Measurements from ENCODE around the gene GPRIN1. TPM values are rescaled to one million over a fixed set of nuclear protein-coding genes. Genes with fewer than 3 reads are reported as not detected.

GPRIN1 gene
- polyA plus RNA-seq, 3 donors = 1.7 to 1.8 (median 1.7) TPM

GRCh38 chr5:176625512-176625911, 15.6 kb upstream of the GPRIN1 start:
- no peak for DNase-seq (ENCODE audit: low read depth in 3 of 3, low spot score in 2 of 3)

- no peak for DNase-seq (ENCODE audit: low read depth in 3 of 3, low spot score in 2 of 3)
Measured at GRCh38 chr5:176624938-176625337, 15.0 kb upstream of the GPRIN1 start.

GRCh38 chr5:176624142-176624541, 14.2 kb upstream of the GPRIN1 start:
- no peak for DNase-seq (ENCODE audit: low read depth in 3 of 3, low spot score in 2 of 3)

- no peak for DNase-seq (ENCODE audit: low read depth in 3 of 3, low spot score in 2 of 3)
Measured at GRCh38 chr5:176621661-176622079, 11.7 kb upstream of the GPRIN1 start.

GRCh38 chr5:176620333-176620981, 10.5 kb upstream of the GPRIN1 start:
- no peak for DNase-seq (ENCODE audit: low read depth in 3 of 3, low spot score in 2 of 3)

GRCh38 chr5:176619569-176620332, 9.8 kb upstream of the GPRIN1 start:
- no peak for DNase-seq (ENCODE audit: low read depth in 3 of 3, low spot score in 2 of 3)

GRCh38 chr5:176619203-176619568, 9.2 kb upstream of the GPRIN1 start:
- DNase-seq (ENCODE audit: low read depth in 3 of 3, low spot score in 2 of 3) = peak in 1 of 3 donors; percentile 52

- no peak for DNase-seq (ENCODE audit: low read depth in 3 of 3, low spot score in 2 of 3)
Measured at GRCh38 chr5:176618783-176619182, 8.8 kb upstream of the GPRIN1 start.

GRCh38 chr5:176616511-176616910, 6.6 kb upstream of the GPRIN1 start:
- DNase-seq (ENCODE audit: low read depth in 3 of 3, low spot score in 2 of 3) = no peak

- DNase-seq (ENCODE audit: low read depth in 3 of 3, low spot score in 2 of 3) = no peak
Measured at GRCh38 chr5:176614805-176615478, 5.0 kb upstream of the GPRIN1 start.

- no peak for DNase-seq (ENCODE audit: low read depth in 3 of 3, low spot score in 2 of 3)
Measured at GRCh38 chr5:176612855-176613254, 2.9 kb upstream of the GPRIN1 start.

- DNase-seq (ENCODE audit: low read depth in 3 of 3, low spot score in 2 of 3) = no peak
Measured at GRCh38 chr5:176612008-176612407, 2.1 kb upstream of the GPRIN1 start.

- peak; percentile 51 to 82 (median 56) for DNase-seq (ENCODE audit: low read depth in 3 of 3, low spot score in 2 of 3)
Measured at GRCh38 chr5:176611435-176611834, 1.5 kb upstream of the GPRIN1 start.

GRCh38 chr5:176610435-176610773, 448 bp upstream of the GPRIN1 start:
- no peak for DNase-seq (ENCODE audit: low read depth in 3 of 3, low spot score in 2 of 3)

GRCh38 chr5:176608937-176609723, 826 bp downstream of the GPRIN1 start:
- DNase-seq (ENCODE audit: low read depth in 3 of 3, low spot score in 2 of 3) = no peak

GRCh38 chr5:176608142-176608705, 1.7 kb downstream of the GPRIN1 start:
- no peak for DNase-seq (ENCODE audit: low read depth in 3 of 3, low spot score in 2 of 3)

GRCh38 chr5:176606875-176607274, 3.1 kb downstream of the GPRIN1 start:
- DNase-seq (ENCODE audit: low read depth in 3 of 3, low spot score in 2 of 3) = no peak

GRCh38 chr5:176606032-176606431, 3.9 kb downstream of the GPRIN1 start:
- no peak for DNase-seq (ENCODE audit: low read depth in 3 of 3, low spot score in 2 of 3)

- no peak for DNase-seq (ENCODE audit: low read depth in 3 of 3, low spot score in 2 of 3)
Measured at GRCh38 chr5:176603091-176603490, 6.9 kb downstream of the GPRIN1 start.

- no peak for DNase-seq (ENCODE audit: low read depth in 3 of 3, low spot score in 2 of 3)
Measured at GRCh38 chr5:176601901-176602482, 8.0 kb downstream of the GPRIN1 start.

Data from right renal cortex interstitium (tissue), 3 donors.